ENCODE data around the gene GAP43. TPM values are rescaled to one million over a fixed set of nuclear protein-coding genes. Genes with fewer than 3 reads are reported as not detected.
"Not testable (repeated sequence)": the region's sequence is repeated elsewhere in the genome, so short reads cannot be mapped to it uniquely, and the experiment has no call there.

Gene GAP43
- total RNA-seq, 1 donor from 2014 or later: 2.6 TPM

- DNase-seq (ENCODE audit: low spot score): no peak
- intact Hi-C loops (cut with DNase I): no loop called here
Observed at GRCh38 chr3:115720983-115721382, 97.7 kb downstream of the GAP43 start.

GRCh38 chr3:115725800-115726199, 102.5 kb downstream of the GAP43 start:
- intact Hi-C loops (cut with DNase I): no loop called here
- no peak for DNase-seq (ENCODE audit: low spot score)

DNA sequence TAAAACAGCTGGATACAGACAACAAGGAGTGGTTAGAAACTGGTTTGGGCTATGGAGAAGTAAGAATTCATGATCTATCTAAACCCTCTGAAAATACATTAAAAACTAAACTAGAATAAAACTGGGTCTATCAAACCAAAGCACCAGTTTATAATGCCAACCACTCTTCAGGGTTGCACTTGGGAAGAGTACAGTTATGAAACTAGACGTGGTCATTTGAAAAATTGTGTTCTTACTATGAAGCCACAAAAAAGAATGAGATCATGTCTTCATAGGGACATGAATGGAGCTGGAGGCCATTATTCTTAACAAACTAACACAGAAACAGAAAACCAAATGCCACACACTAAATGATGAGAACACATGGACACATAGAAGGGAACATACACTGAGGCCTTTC, 103.8 kb downstream of the GAP43 start:
- intact Hi-C loops (cut with DNase I): no loop called here
- no peak for DNase-seq (ENCODE audit: low spot score)

DNA sequence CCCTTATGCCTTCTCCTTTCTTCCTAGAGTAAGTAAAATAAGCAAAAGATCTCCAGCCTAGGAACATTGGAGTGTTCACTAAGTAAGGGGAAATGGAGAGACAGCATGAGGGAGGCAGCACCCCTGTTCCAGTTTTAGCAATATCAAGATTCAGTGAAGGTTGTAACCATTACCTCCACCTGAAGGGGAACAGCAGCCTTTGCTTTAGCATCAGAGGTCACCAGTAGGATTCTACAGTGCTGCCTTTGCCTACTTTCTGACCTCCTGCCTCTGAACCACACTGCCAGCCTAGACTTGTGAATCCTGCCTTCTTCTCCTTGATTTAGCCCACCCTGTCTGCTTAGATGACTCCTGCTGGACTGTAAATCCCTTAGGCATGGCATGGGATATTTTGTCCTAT, 104.7 kb downstream of the GAP43 start:
- intact Hi-C loops (cut with DNase I): no loop called here
- DNase-seq (ENCODE audit: low spot score): no peak

GRCh38 chr3:115736341-115736740, 113.0 kb downstream of the GAP43 start:
- intact Hi-C loops (cut with DNase I); DNase-seq (ENCODE audit: low spot score): not testable (repeated sequence)

- intact Hi-C loops (cut with DNase I): no loop called here
- DNase-seq (ENCODE audit: low spot score): no peak
Observed at GRCh38 chr3:115741650-115742049, 118.3 kb downstream of the GAP43 start.

- not testable (repeated sequence) for DNase-seq (ENCODE audit: low spot score)
Observed at GRCh38 chr3:115744516-115744915, 121.2 kb downstream of the GAP43 start.

GRCh38 chr3:115752978-115753377, 129.7 kb downstream of the GAP43 start:
- intact Hi-C loops (cut with DNase I); DNase-seq (ENCODE audit: low spot score): not testable (repeated sequence)

More at GRCh38 chr3:115744516-115744915, 121.2 kb downstream of the GAP43 start:
- intact Hi-C loops (cut with DNase I): not testable (repeated sequence)

DNA sequence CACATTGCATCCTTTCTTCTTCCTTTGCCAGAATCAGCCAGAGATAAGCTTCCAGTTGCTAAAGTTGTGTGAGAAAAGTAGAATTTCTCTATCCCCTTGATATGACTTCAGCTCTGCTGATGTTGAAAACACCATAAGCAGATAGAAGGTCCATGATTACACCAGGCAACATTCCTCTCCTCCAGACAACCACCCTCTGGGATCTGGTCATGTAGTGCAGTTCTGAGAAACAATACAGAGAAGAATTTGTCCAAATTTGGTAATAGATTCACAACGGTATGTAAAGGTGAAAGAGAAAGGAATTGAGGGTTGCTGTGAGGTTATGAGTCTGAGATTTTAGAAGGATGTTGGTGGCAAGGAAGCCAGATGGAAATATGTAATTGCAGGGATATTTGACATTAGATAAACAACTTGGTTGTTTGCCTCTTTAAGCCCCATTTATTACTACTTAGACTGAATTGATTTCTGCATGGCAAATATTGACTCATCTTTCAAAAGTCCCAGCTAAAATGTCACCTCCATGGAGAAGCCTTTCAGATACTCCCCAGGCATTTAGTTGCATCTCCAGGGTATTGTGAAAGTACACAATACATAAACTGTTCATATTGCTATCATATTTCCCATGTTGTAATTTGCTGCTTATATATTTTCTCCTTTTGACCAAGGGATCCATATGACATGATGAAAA, 134.9 kb downstream of the GAP43 start:
- intact Hi-C loops (cut with DNase I): no loop called here
- DNase-seq (ENCODE audit: low spot score): no peak

DNA sequence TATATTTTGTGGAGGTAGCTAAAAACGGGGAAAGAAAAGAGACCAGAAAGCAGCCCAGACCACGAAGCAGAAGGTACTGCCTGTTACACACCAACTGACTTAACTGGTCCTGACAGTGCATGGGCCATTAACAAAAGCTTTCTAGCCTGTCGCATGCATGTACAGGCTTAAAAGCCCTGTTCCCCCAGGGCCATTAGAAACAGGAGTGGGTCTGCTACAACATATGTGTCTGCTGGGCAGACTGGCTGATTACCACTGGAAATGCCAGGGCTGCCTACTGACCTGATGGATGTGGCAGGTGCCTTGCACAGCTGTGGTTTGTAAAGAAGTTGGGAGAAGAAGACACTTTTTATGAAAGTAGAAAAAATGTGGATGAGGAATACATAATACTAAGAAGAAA, 137.4 kb downstream of the GAP43 start:
- DNase-seq (ENCODE audit: low spot score): no peak
- intact Hi-C loops (cut with DNase I): no loop called here

GRCh38 chr3:115761927-115762305, 138.6 kb downstream of the GAP43 start:
- no peak for DNase-seq (ENCODE audit: low spot score)
- intact Hi-C loops (cut with DNase I): no loop called here

GRCh38 chr3:115766587-115767482, 143.5 kb downstream of the GAP43 start:
- no peak for DNase-seq (ENCODE audit: low spot score)
- intact Hi-C loops (cut with DNase I): no loop called here

- no peak for DNase-seq (ENCODE audit: low spot score)
- intact Hi-C loops (cut with DNase I): no loop called here
Observed at GRCh38 chr3:115768661-115769060, 145.4 kb downstream of the GAP43 start.
